Measurements from ENCODE around the gene FLNB.

Gene FLNB

GRCh38 chr3:58184982-58185360, 176.7 kb downstream of the FLNB start:
- Mint-ChIP-seq H3K4me3 (no peak overlapping the region), H3K36me3 (ENCODE audit: low read depth) (no peaks in the 10 kb centered on the region), H3K4me1 (peaks cover 23% of the 10 kb centered on the region), H3K9me3 (no peaks in the 10 kb centered on the region), H3K27me3 (ENCODE audit: low read depth, poor library complexity) (peaks cover 33% of the 10 kb centered on the region), H3K27ac (no peak overlapping the region)
- TF ChIP-seq, protein P1, sequence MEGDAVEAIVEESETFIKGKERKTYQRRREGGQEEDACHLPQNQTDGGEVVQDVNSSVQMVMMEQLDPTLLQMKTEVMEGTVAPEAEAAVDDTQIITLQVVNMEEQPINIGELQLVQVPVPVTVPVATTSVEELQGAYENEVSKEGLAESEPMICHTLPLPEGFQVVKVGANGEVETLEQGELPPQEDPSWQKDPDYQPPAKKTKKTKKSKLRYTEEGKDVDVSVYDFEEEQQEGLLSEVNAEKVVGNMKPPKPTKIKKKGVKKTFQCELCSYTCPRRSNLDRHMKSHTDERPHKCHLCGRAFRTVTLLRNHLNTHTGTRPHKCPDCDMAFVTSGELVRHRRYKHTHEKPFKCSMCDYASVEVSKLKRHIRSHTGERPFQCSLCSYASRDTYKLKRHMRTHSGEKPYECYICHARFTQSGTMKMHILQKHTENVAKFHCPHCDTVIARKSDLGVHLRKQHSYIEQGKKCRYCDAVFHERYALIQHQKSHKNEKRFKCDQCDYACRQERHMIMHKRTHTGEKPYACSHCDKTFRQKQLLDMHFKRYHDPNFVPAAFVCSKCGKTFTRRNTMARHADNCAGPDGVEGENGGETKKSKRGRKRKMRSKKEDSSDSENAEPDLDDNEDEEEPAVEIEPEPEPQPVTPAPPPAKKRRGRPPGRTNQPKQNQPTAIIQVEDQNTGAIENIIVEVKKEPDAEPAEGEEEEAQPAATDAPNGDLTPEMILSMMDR (IDR thresholded peaks at IDR 0.05) = no peak
- no peak for DNase-seq

DNA sequence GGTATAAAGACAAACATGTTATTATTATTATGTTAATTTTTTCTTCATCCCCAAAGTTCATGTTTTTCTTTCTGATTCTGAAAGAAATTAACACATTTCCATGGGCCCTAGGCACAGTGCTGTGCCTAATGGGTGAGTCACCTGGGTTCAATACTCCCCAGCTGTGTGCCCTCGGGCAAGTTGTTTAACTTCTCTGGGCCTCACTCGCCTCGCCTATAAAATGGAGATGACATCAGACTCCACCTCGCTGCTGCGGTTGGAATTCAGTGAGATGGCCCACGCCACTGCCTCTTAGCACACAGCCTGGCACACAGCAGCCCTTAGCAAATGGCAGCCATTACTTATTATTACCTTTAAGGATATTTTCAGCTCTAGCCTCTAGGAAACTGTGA, 179.9 kb downstream of the FLNB start:
- no peak for DNase-seq
- peaks cover 25% of the 10 kb centered on the region for H3K27me3 Mint-ChIP-seq (ENCODE audit: low read depth, poor library complexity)
- no peak overlapping the region for H3K27ac Mint-ChIP-seq
- H3K36me3 Mint-ChIP-seq (ENCODE audit: low read depth) = no peaks in the 10 kb centered on the region
- peaks cover 50% of the 10 kb centered on the region for H3K4me1 Mint-ChIP-seq
- H3K9me3 Mint-ChIP-seq = no peaks in the 10 kb centered on the region
- no peak overlapping the region for H3K4me3 Mint-ChIP-seq
- TF ChIP-seq, protein P1 (IDR thresholded peaks at IDR 0.05) = no peak

DNA sequence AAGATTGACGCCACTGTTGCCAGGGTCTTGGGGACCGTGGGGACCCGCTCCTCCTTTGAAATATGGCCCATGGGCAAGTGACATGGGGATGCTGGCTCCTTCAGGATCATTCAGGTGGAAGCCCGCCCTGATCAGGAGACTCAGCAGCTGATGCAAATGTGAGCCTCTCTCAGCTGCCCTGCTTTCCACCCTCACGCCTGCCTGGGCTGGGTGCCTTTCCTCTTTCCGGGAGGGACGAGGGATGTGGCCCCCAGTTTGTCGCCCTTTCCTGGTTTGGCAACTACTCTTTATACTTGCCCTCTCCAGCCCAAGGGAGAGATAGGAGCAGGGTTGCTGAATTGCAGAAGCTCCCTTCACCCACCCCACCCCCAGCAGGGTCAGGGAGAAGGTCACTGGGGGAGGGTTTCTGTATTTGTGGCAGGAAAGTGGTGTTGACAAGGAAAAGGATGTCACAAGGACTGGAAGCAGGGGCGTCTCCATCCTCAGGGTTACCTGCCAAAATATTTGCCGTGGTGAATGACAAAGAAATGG, 180.8 kb downstream of the FLNB start:
- TF ChIP-seq, protein P1 (IDR thresholded peaks at IDR 0.05) = no peak
- DNase-seq = peak; percentile 39
- Mint-ChIP-seq H3K4me3 (peak overlapping the region; percentile 20), H3K4me1 (peaks cover 57% of the 10 kb centered on the region), H3K27ac (peak overlapping the region; percentile 72), H3K9me3 (no peaks in the 10 kb centered on the region), H3K36me3 (ENCODE audit: low read depth) (no peaks in the 10 kb centered on the region), H3K27me3 (ENCODE audit: low read depth, poor library complexity) (peaks cover 25% of the 10 kb centered on the region)

DNA sequence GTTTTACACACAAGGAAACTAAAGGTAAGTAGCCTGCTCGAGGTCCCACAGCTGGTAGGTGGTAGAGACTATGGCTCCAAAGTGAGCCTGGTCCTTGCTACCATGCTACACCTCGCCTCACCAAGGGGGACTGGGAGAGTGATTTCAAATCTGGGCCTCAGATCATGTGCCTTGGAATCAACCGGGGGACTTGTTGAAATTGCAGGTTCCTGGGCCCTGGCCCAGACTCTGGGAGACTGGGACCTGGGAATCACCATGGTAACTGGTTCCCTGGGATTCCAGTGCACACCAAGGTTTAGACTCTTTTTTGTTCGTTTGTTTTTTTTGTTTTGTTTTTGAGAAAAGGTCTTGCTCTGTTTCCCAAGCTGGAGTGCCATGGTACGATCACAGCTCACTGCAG, 181.5 kb downstream of the FLNB start:
- Mint-ChIP-seq H3K36me3 (ENCODE audit: low read depth) (no peaks in the 10 kb centered on the region), H3K4me3 (no peak overlapping the region), H3K4me1 (peaks cover 57% of the 10 kb centered on the region), H3K9me3 (no peaks in the 10 kb centered on the region), H3K27ac (no peak overlapping the region), H3K27me3 (ENCODE audit: low read depth, poor library complexity) (peaks cover 20% of the 10 kb centered on the region)
- DNase-seq = no peak
- TF ChIP-seq, protein P1 (IDR thresholded peaks at IDR 0.05) = no peak

DNA sequence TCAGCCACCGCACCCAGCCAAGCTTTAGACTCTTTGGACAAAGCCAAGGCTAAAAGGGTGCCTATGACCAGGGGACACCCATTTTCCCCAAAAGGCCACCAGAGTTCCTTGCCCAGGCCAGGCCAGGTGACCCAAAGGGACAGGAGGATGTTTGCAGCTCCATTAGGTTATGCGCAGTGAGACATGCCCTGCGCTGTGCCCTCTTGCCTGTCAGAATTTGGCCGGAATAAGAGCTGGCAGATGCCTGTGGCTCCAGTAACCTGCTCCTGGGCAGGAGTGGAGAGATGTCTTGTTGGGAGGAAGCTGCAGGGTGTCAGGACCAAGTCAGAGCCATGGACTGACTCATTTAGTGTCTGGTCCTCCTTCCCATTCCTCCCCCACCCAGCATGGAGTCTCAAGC, 182.1 kb downstream of the FLNB start:
- H3K27me3 Mint-ChIP-seq (ENCODE audit: low read depth, poor library complexity) = peaks cover 15% of the 10 kb centered on the region

DNA sequence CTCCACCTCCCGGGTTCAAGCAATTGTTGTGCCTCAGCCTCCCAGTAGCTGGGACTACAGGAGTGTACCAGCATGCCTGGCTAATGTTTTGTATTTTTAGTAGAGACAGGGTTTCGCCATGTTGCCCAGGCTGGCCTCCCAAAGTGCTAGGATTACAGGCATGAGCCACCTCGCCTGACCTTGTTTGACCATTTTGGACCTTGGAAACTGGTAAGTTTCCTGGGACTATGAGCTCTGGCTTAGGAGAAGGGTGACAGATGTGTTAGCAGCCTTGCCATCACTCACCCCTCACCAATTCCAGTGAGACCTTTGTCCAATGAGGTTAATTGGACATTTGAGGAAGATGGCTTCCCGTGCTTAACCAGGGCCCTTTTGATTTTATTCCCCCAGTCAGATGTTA, 182.7 kb downstream of the FLNB start:
- TF ChIP-seq, protein P1 (IDR thresholded peaks at IDR 0.05) = no peak
- H3K27ac Mint-ChIP-seq = peak overlapping the region; percentile 22
- H3K4me3 Mint-ChIP-seq = no peak overlapping the region
- H3K4me1 Mint-ChIP-seq = peaks cover 57% of the 10 kb centered on the region
- DNase-seq = no peak
- peaks cover 12% of the 10 kb centered on the region for H3K27me3 Mint-ChIP-seq (ENCODE audit: low read depth, poor library complexity)
- no peaks in the 10 kb centered on the region for H3K36me3 Mint-ChIP-seq (ENCODE audit: low read depth)
- peaks cover 3% of the 10 kb centered on the region for H3K9me3 Mint-ChIP-seq

More for the DNA sequence above, 182.1 kb downstream of the FLNB start:
- Mint-ChIP-seq H3K4me1 (peaks cover 57% of the 10 kb centered on the region), H3K9me3 (peaks cover 3% of the 10 kb centered on the region), H3K27ac (no peak overlapping the region), H3K4me3 (no peak overlapping the region), H3K36me3 (ENCODE audit: low read depth) (no peaks in the 10 kb centered on the region)
- TF ChIP-seq, protein P1 (IDR thresholded peaks at IDR 0.05) = no peak
- DNase-seq = no peak
